PC-3 (cell line): Measurements from ENCODE around the gene UEVLD. TPM values are rescaled to one million over a fixed set of nuclear protein-coding genes. Genes with fewer than 3 reads are reported as not detected.

ENCODE experiments used
- ATAC-seq: fragments of 200-7000 bp; cut with Tn5 transposase; 2 replicates; pipeline ENCODE4 v1.9.1; 2020; ENCODE audit warnings: mild to moderate bottlenecking, moderate library complexity
- BruUV-seq: library from RNA; stranded (reverse); fragments of 400-500 nt; replicated peaks from 2 replicates; lab custom pipeline; 2021; lab: Mats Ljungman, UMichigan
- CTCF ChIA-PET: fragments of 300-600 bp; sonication (Branson Sonifier 250); formaldehyde crosslinking; loops from one replicate; lab custom pipeline; 2022; ENCODE audit warnings: antibody characterized with exemption; lab: Charles Lee
- POLR2A ChIA-PET: fragments of 300-600 bp; sonication (Branson Sonifier 250); formaldehyde crosslinking; loops from one replicate; lab custom pipeline; 2022; ENCODE audit warnings: antibody characterized with exemption; ENCODE audit not compliant: unreplicated experiment; lab: Charles Lee
- DNase-seq: peaks from one replicate; pipeline ENCODE4 v3.0.0-alpha.2; 2015
- H2AFZ ChIP-seq: fragments of 300-600 bp; sonication (generic); 2 replicates; pipeline ENCODE4 v1.6.0; 2016; ENCODE audit warnings: antibody characterized with exemption, low read length
- H3F3A ChIP-seq: fragments of 300-600 bp; sonication (generic); one replicate; pipeline ENCODE4 v1.6.0; 2017; ENCODE audit warnings: antibody characterized with exemption, low read length, control low read depth, mild to moderate bottlenecking; ENCODE audit not compliant: unreplicated experiment
- H3K27ac ChIP-seq: fragments of 300-600 bp; sonication (generic); 2 replicates; pipeline ENCODE4 v1.5.1; 2016; ENCODE audit warnings: mild to moderate bottlenecking, low read length
- H3K27me3 ChIP-seq: fragments of 300-600 bp; sonication (generic); 2 replicates; pipeline ENCODE4 v1.6.1; 2016; ENCODE audit warnings: low read length, mixed read lengths
- H3K36me3 ChIP-seq: fragments of 300-600 bp; sonication (generic); 2 replicates; pipeline ENCODE4 v1.6.1; 2016; ENCODE audit warnings: low read depth, mixed run types, low read length, mixed read lengths
- H3K4me1 ChIP-seq: fragments of 300-600 bp; sonication (generic); 2 replicates; pipeline ENCODE4 v1.5.1; 2016; ENCODE audit warnings: low read length; ENCODE audit not compliant: insufficient read depth
- H3K4me2 ChIP-seq: fragments of 300-600 bp; sonication (generic); 2 replicates; pipeline ENCODE4 v1.6.0; 2016; ENCODE audit warnings: low read length
- H3K4me3 ChIP-seq: fragments of 300-600 bp; sonication (generic); 2 replicates; pipeline ENCODE4 v1.5.1; 2016; ENCODE audit warnings: mild to moderate bottlenecking, low read length, mixed read lengths
- H3K79me2 ChIP-seq: fragments of 300-600 bp; sonication (generic); 2 replicates; pipeline ENCODE4 v1.6.1; 2017; ENCODE audit warnings: low read length, mixed read lengths
- H3K9ac ChIP-seq: fragments of 300-600 bp; sonication (generic); 2 replicates; pipeline ENCODE4 v1.6.0; 2016; ENCODE audit warnings: mild to moderate bottlenecking, low read length
- H3K9me2 ChIP-seq: fragments of 300-600 bp; sonication (generic); replicated peaks from 2 replicates; pipeline ENCODE4 v1.6.1; 2016; ENCODE audit warnings: mixed run types, low read length, mixed read lengths
- H3K9me3 ChIP-seq: fragments of 300-600 bp; sonication (generic); 2 replicates; pipeline ENCODE4 v1.6.1; 2016; ENCODE audit warnings: low read length, mixed read lengths
- H4K20me1 ChIP-seq: fragments of 300-600 bp; sonication (generic); 2 replicates; pipeline ENCODE4 v1.6.1; 2016; ENCODE audit warnings: low read length, mixed read lengths
- EZH2 ChIP-seq: fragments of 300-600 bp; sonication (generic); IDR thresholded peaks from one replicate; pipeline ENCODE4 v1.6.1; 2017; ENCODE audit warnings: antibody characterized with exemption, mild to moderate bottlenecking, low read length; ENCODE audit not compliant: unreplicated experiment
- EZH2phosphoT487 ChIP-seq: fragments of 300-600 bp; sonication (generic); IDR thresholded peaks from 2 replicates; pipeline ENCODE4 v1.6.1; 2018; ENCODE audit warnings: mild to moderate bottlenecking, antibody characterized with exemption, low read length, borderline replicate concordance
- intact Hi-C: fragments of 100-400 bp; cut with micrococcal nuclease; formaldehyde crosslinking; loops from 2 replicates; pipeline ENCODE4 v1.9.0; 2023
- total RNA-seq: library from RNA; depleted of rRNA; stranded (reverse); fragments of >200 nt; gene quantifications from 2 replicates; pipeline ENCODE4 v1.2.3, GENCODE V29; 2014
- TF ChIP-seq, protein P1 (sequence below): fragments of 300-600 bp; sonication (generic); conservative IDR thresholded peaks from 2 replicates; pipeline ENCODE4 v1.5.1; 2017; ENCODE audit warnings: antibody characterized with exemption, low read depth, mild to moderate bottlenecking, low read length

UEVLD gene
- total RNA-seq, 1 experiment from 2014 or later = 22.2 TPM

DNA sequence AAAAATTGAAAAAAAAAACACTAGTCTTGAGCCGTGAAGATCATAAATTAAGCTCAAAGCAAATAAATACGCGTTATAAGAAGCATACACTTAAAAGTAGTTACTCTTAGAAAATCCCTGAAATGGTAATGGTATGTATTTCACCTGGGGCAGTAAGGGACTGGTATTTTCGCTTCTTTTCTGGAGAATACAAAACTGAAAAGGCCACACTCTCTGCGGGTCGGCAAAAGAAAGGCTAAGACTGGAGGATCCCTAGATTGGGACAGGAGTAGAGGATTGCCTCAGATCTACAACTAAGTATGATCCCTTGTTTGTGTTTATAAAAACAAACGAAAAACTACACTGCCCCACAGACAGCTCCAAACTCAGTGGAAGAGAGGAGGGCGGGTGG lies 62.4 kb downstream of the UEVLD start:
- intact Hi-C loops = loop anchor here (1.0 to 10.0 kb wide), 6 partner anchors 33 to 281 kb away; partner anchors contain the start of genes GTF2H1, HPS5, SAA2 and SPTY2D1
- H3K79me2 ChIP-seq = peaks cover 61% of the 10 kb centered on the region
- no peaks in the 10 kb centered on the region for H3F3A ChIP-seq

DNA sequence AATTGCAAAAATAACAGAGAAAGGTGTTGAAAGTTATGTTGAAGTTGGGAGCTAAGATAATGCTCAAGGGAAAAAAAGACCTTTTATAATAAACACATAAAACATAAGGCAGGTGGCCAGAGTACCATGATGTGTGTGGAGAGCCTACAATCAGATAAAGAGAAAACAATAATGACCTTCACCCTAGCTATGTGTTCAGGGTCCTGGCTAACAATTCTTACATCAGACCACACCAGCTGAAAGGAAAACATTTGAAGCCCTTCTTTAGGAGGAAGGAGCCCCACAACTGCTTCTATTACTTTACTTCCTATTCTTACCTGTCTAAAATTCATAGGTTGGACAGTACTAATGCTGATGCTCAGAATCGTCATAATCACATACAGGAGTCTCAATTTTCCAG lies 64.3 kb downstream of the UEVLD start:
- Histone ChIP-seq H3K27me3 (no peaks in the 10 kb centered on the region), H3K9ac (no peak overlapping the region), H3K79me2 (peaks cover 52% of the 10 kb centered on the region), H3K4me1 (peaks cover 17% of the 10 kb centered on the region; the same call in 1 of the 2 replicates), H3K27ac (no peak overlapping the region), H3K9me3 (no peaks in the 10 kb centered on the region), H3F3A (no peaks in the 10 kb centered on the region), H3K36me3 (no peaks in the 10 kb centered on the region), H3K9me2 (no peaks in the 10 kb centered on the region), H3K4me2 (no peak overlapping the region), H2AFZ (no peak overlapping the region), H3K4me3 (no peak overlapping the region), H4K20me1 (0 out of 2 replicates have a peak, but pooled peaks cover 6% of the 10 kb centered on the region)
- ChIA-PET POLR2A (no interaction called here), CTCF (no interaction called here)
- intact Hi-C loops = loop anchor here (10.0 kb wide), 1 partner anchor 279 kb away; the partner anchor contains the start of gene SAA2
- TF ChIP-seq, protein P1, sequence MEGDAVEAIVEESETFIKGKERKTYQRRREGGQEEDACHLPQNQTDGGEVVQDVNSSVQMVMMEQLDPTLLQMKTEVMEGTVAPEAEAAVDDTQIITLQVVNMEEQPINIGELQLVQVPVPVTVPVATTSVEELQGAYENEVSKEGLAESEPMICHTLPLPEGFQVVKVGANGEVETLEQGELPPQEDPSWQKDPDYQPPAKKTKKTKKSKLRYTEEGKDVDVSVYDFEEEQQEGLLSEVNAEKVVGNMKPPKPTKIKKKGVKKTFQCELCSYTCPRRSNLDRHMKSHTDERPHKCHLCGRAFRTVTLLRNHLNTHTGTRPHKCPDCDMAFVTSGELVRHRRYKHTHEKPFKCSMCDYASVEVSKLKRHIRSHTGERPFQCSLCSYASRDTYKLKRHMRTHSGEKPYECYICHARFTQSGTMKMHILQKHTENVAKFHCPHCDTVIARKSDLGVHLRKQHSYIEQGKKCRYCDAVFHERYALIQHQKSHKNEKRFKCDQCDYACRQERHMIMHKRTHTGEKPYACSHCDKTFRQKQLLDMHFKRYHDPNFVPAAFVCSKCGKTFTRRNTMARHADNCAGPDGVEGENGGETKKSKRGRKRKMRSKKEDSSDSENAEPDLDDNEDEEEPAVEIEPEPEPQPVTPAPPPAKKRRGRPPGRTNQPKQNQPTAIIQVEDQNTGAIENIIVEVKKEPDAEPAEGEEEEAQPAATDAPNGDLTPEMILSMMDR = no peak
- TF ChIP-seq EZH2phosphoT487 = no peak
- TF ChIP-seq EZH2 = no peak
- DNase-seq = no peak
- TSS peak; percentile 2 for BruUV-seq
- ATAC-seq = no peak

More for the DNA sequence above, 62.4 kb downstream of the UEVLD start:
- H3K27me3 ChIP-seq = no peaks in the 10 kb centered on the region
- ChIA-PET CTCF (interaction anchor here (0.6 to 0.7 kb wide), 2 partner anchors 15 to 290 kb away, joined by 3 read pairs; no protein-coding TSS in a partner anchor), POLR2A (interaction anchor here (0.6 to 2.0 kb wide), 7 partner anchors 8 to 239 kb away, joined by 3 to 9 read pairs (median 4); no protein-coding TSS in a partner anchor)
- no peaks in the 10 kb centered on the region for H3K9me2 ChIP-seq
- H3K9me3 ChIP-seq = no peaks in the 10 kb centered on the region
- BruUV-seq = no TSS peak
- H3K4me3 ChIP-seq = peak overlapping the region; percentile 81
- peak overlapping the region; percentile 85 for H2AFZ ChIP-seq
- TF ChIP-seq, protein P1 = no peak
- no peak for TF ChIP-seq EZH2phosphoT487
- no peak for TF ChIP-seq EZH2
- peak overlapping the region; percentile 94 for H3K9ac ChIP-seq
- no peak for DNase-seq
- 0 out of 2 replicates have a peak, but pooled peaks cover 6% of the 10 kb centered on the region for H4K20me1 ChIP-seq
- peak overlapping the region; percentile 92 for H3K27ac ChIP-seq
- no peak for ATAC-seq
- peaks cover 26% of the 10 kb centered on the region for H3K4me1 ChIP-seq
- H3K36me3 ChIP-seq = no peaks in the 10 kb centered on the region
- H3K4me2 ChIP-seq = peak overlapping the region; percentile 82

DNA sequence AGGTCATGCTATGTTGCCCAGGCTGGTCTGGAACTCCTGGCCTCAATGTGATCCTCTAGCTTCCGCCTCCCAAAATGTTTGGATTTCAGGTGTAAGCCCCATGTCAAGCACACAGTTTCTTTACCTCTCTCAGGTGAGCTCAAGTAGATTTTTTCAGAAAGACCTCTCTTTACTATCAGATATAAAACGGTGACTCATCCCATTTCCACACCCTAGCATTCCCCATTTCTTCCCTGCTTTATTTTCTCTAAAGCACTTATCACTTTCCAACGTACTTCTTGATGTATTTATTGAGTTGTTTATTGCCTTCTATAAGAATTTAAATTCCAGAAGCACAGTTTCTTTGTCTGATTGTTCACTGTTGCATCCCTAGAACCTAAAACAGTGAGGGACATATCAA lies 65.5 kb downstream of the UEVLD start:
- TF ChIP-seq, protein P1 = no peak
- no peak for TF ChIP-seq EZH2phosphoT487
- no peak for TF ChIP-seq EZH2
- no TSS peak for BruUV-seq
- Histone ChIP-seq H3K4me1 (peaks cover 17% of the 10 kb centered on the region; the same call in 1 of the 2 replicates), H3K36me3 (no peaks in the 10 kb centered on the region), H3K9me3 (no peaks in the 10 kb centered on the region), H2AFZ (no peak overlapping the region), H3K9me2 (no peaks in the 10 kb centered on the region), H3K27me3 (no peaks in the 10 kb centered on the region), H3K79me2 (peaks cover 43% of the 10 kb centered on the region), H3K9ac (no peak overlapping the region), H3K27ac (no peak overlapping the region), H3K4me2 (no peak overlapping the region; the same call in 1 of the 2 replicates), H3F3A (no peaks in the 10 kb centered on the region), H3K4me3 (no peak overlapping the region), H4K20me1 (0 out of 2 replicates have a peak, but pooled peaks cover 6% of the 10 kb centered on the region)
- POLR2A ChIA-PET = interaction anchor here (0.6 kb wide), 2 partner anchors 14 to 91 kb away, joined by 5 to 6 read pairs; no protein-coding TSS in a partner anchor
- intact Hi-C loops = loop anchor here (10.0 kb wide), 1 partner anchor 278 kb away; the partner anchor contains the start of gene SAA2
- CTCF ChIA-PET = no interaction called here
- DNase-seq (peak; percentile 57), ATAC-seq (no peak)
